Adrenal gland (tissue), 5 donors: ENCODE measurements around the gene PLIN5.

Source experiments
- CTCF ChIP-seq, 6 experiments: fragments of 450-650 bp in 4 of 6; fragments of 200-600 bp in 2 of 6; sonication (generic) in 1 of 6; IDR thresholded peaks; 1 replicate in 5 of 6; 2 replicates in 1 of 6; pipeline versions ENCODE4 v1.5.1 to v1.8.0; 2016 to 2021; ENCODE audit warnings: antibody characterized with exemption in 6 of 6, mild to moderate bottlenecking in 2 of 6, moderate library complexity in 1 of 6
- POLR2A ChIP-seq, 2 donors: fragments of 450-650 bp; IDR thresholded peaks; one replicate each; pipeline ENCODE4 v1.6.1; 2017; ENCODE audit warnings: antibody characterized with exemption in 2 of 2, mild to moderate bottlenecking in 2 of 2, moderate library complexity in 1 of 2
- donor health status: DM: no; HTN: no; CAD: no.

- TF ChIP-seq POLR2A (IDR thresholded peaks at IDR 0.05) (no peak), CTCF (IDR thresholded peaks at IDR 0.05) (no peak)
These were observed 33.9 kb upstream of the PLIN5 start for GRCh38 chr19:4568886-4569285.
